Measurements from ENCODE around the gene PTGDS. TPM values are rescaled to one million over a fixed set of nuclear protein-coding genes. Genes with fewer than 3 reads are reported as not detected.

Gene PTGDS
- total and polyA plus RNA-seq, 2 donors (not counting 1 experiment from before 2014, with no cell fraction given): 0.13 TPM; not detected in 1

GRCh38 chr9:136964833-136965422, 12.4 kb upstream of the PTGDS start:
- ChIA-PET POLR2A (interaction anchor here (0.7 kb wide), 2 partner anchors 64 to 73 kb away, joined by 3 to 5 read pairs; no protein-coding TSS in a partner anchor), CTCF (interaction anchor here (0.7 kb wide), 1 partner anchor 159 kb away, joined by 3 read pairs; no protein-coding TSS in a partner anchor)
- H2AFZ ChIP-seq (ENCODE audit: insufficient read depth, low read depth, low read length, poor library complexity, severe bottlenecking): no peak overlapping the region
- intact Hi-C loops (cut with micrococcal nuclease): no loop called here
- H3K27ac ChIP-seq (ENCODE audit: low read length in 2 of 2): no peak overlapping the region
- Mint-ChIP-seq H3K4me1 (peaks cover 11% of the 10 kb centered on the region), H3K9me3 (ENCODE audit: insufficient read depth) (no peaks in the 10 kb centered on the region), H3K4me3 (no peak overlapping the region), H3K27ac (no peak overlapping the region), H3K27me3 (peaks cover 5% of the 10 kb centered on the region)
- no peaks in the 10 kb centered on the region for H4K20me1 ChIP-seq (ENCODE audit: control insufficient read depth, insufficient read depth, low read length, poor library complexity, severe bottlenecking)
- no peak for TF ChIP-seq EZH2 (IDR thresholded peaks at IDR 0.05; ENCODE audit: borderline replicate concordance, insufficient read depth, low read depth, low read length, poor library complexity, severe bottlenecking)
- TF ChIP-seq CTCF (IDR thresholded peaks at IDR 0.05): no peak
- no peak overlapping the region for H3K4me2 ChIP-seq (replicated peaks; ENCODE audit: low read depth, low read length, poor library complexity, severe bottlenecking)
- H3K79me2 ChIP-seq (ENCODE audit: control insufficient read depth, insufficient read depth, low read length): no peaks in the 10 kb centered on the region
- H3K4me3 ChIP-seq (ENCODE audit: control extremely low read depth in 1 of 5, extremely low read depth in 1 of 5, insufficient read depth in 1 of 5, low read depth in 2 of 5, low read length in 4 of 5): no peak overlapping the region
- peaks cover 5 to 10% of the 10 kb centered on the region in 2 donors for H3K4me1 ChIP-seq (ENCODE audit: control insufficient read depth in 2 of 2, insufficient read depth in 2 of 2, low read length in 2 of 2)
- H3K36me3 ChIP-seq (replicated peaks in 1 of 2; ENCODE audit: control extremely low read depth in 1 of 2, control insufficient read depth in 1 of 2, extremely low read depth in 1 of 2, insufficient read depth in 2 of 2, low read length in 1 of 2): no peaks in the 10 kb centered on the region
- H3K27me3 ChIP-seq (replicated peaks in 1 of 4; ENCODE audit: control extremely low read depth in 1 of 4, control insufficient read depth in 3 of 4, insufficient read depth in 4 of 4, low read length in 3 of 4): peaks cover 0 to 4% (median under 1%) of the 10 kb centered on the region in 4 experiments
- 85% methylated on average over 20 of the region's 26 CpGs for WGBS (ENCODE audit: insufficient coverage)
- H3K9me3 ChIP-seq (ENCODE audit: control extremely low read depth in 1 of 3, control insufficient read depth in 2 of 3, insufficient read depth in 1 of 3, low read length in 2 of 3): no peaks in the 10 kb centered on the region
- no peak for ATAC-seq (ENCODE audit: low read depth)
- DNase-seq: no peak
- H3K9ac ChIP-seq (ENCODE audit: low read length): no peak overlapping the region

- Histone ChIP-seq H2AFZ (ENCODE audit: insufficient read depth, low read depth, low read length, poor library complexity, severe bottlenecking) (peak overlapping the region; percentile 38), H3K79me2 (ENCODE audit: control insufficient read depth, insufficient read depth, low read length) (no peaks in the 10 kb centered on the region), H3K4me3 (ENCODE audit: control extremely low read depth in 1 of 5, extremely low read depth in 1 of 5, insufficient read depth in 1 of 5, low read depth in 2 of 5, low read length in 4 of 5) (no peak overlapping the region), H3K9ac (ENCODE audit: low read length) (no peak overlapping the region), H3K4me1 (ENCODE audit: control insufficient read depth in 2 of 2, insufficient read depth in 2 of 2, low read length in 2 of 2) (peaks cover 5 to 10% of the 10 kb centered on the region in 2 donors), H3K9me3 (ENCODE audit: control extremely low read depth in 1 of 3, control insufficient read depth in 2 of 3, insufficient read depth in 1 of 3, low read length in 2 of 3) (no peaks in the 10 kb centered on the region), H3K27me3 (replicated peaks in 1 of 4; ENCODE audit: control extremely low read depth in 1 of 4, control insufficient read depth in 3 of 4, insufficient read depth in 4 of 4, low read length in 3 of 4) (peaks cover 0 to 8% (median 0%) of the 10 kb centered on the region in 4 experiments), H3K27ac (ENCODE audit: low read length in 2 of 2) (no peak overlapping the region), H4K20me1 (ENCODE audit: control insufficient read depth, insufficient read depth, low read length, poor library complexity, severe bottlenecking) (no peaks in the 10 kb centered on the region), H3K4me2 (replicated peaks; ENCODE audit: low read depth, low read length, poor library complexity, severe bottlenecking) (peak overlapping the region; percentile 50), H3K36me3 (replicated peaks in 1 of 2; ENCODE audit: control extremely low read depth in 1 of 2, control insufficient read depth in 1 of 2, extremely low read depth in 1 of 2, insufficient read depth in 2 of 2, low read length in 1 of 2) (no peaks in the 10 kb centered on the region)
- Mint-ChIP-seq H3K27ac (peak overlapping the region; percentile 3), H3K27me3 (peaks cover 5% of the 10 kb centered on the region), H3K4me1 (peaks cover 11% of the 10 kb centered on the region), H3K9me3 (ENCODE audit: insufficient read depth) (no peaks in the 10 kb centered on the region), H3K4me3 (peak overlapping the region; percentile 68)
- TF ChIP-seq EZH2 (IDR thresholded peaks at IDR 0.05; ENCODE audit: borderline replicate concordance, insufficient read depth, low read depth, low read length, poor library complexity, severe bottlenecking): no peak
- no peak for TF ChIP-seq CTCF (IDR thresholded peaks at IDR 0.05)
- ATAC-seq (ENCODE audit: low read depth) (peak; percentile 51), DNase-seq (peak; percentile 45)
- 28% methylated on average over 17 of the region's 23 CpGs for WGBS (ENCODE audit: insufficient coverage)
- CTCF ChIA-PET: no interaction called here
- POLR2A ChIA-PET: interaction anchor here (0.7 kb wide), 1 partner anchor 20 kb away, joined by 5 read pairs; no protein-coding TSS in a partner anchor
- intact Hi-C loops (cut with micrococcal nuclease): no loop called here
Measured at GRCh38 chr9:136965771-136966484, 11.4 kb upstream of the PTGDS start.

All from B cell (primary cell).